PC-3 (cell line): ENCODE data around the gene LYL1. TPM values are rescaled to one million over a fixed set of nuclear protein-coding genes. Genes with fewer than 3 reads are reported as not detected.

Experiments used
- ATAC-seq: fragments of 200-7000 bp; cut with Tn5 transposase; 2 replicates; pipeline ENCODE4 v1.9.1; 2020; ENCODE audit warnings: mild to moderate bottlenecking, moderate library complexity
- BruUV-seq: library from RNA; stranded (reverse); fragments of 400-500 nt; replicated peaks from 2 replicates; lab custom pipeline; 2021; lab: Mats Ljungman, UMichigan
- CTCF ChIA-PET: fragments of 300-600 bp; sonication (Branson Sonifier 250); formaldehyde crosslinking; loops from one replicate; lab custom pipeline; 2022; ENCODE audit warnings: antibody characterized with exemption; lab: Charles Lee
- POLR2A ChIA-PET: fragments of 300-600 bp; sonication (Branson Sonifier 250); formaldehyde crosslinking; loops from one replicate; lab custom pipeline; 2022; ENCODE audit warnings: antibody characterized with exemption; ENCODE audit not compliant: unreplicated experiment; lab: Charles Lee
- DNase-seq: peaks from one replicate; pipeline ENCODE4 v3.0.0-alpha.2; 2015
- H2AFZ ChIP-seq: fragments of 300-600 bp; sonication (generic); 2 replicates; pipeline ENCODE4 v1.6.0; 2016; ENCODE audit warnings: antibody characterized with exemption, low read length
- H3F3A ChIP-seq: fragments of 300-600 bp; sonication (generic); one replicate; pipeline ENCODE4 v1.6.0; 2017; ENCODE audit warnings: antibody characterized with exemption, low read length, control low read depth, mild to moderate bottlenecking; ENCODE audit not compliant: unreplicated experiment
- H3K27ac ChIP-seq: fragments of 300-600 bp; sonication (generic); 2 replicates; pipeline ENCODE4 v1.5.1; 2016; ENCODE audit warnings: mild to moderate bottlenecking, low read length
- H3K27me3 ChIP-seq: fragments of 300-600 bp; sonication (generic); 2 replicates; pipeline ENCODE4 v1.6.1; 2016; ENCODE audit warnings: low read length, mixed read lengths
- H3K36me3 ChIP-seq: fragments of 300-600 bp; sonication (generic); 2 replicates; pipeline ENCODE4 v1.6.1; 2016; ENCODE audit warnings: low read depth, mixed run types, low read length, mixed read lengths
- H3K4me1 ChIP-seq: fragments of 300-600 bp; sonication (generic); 2 replicates; pipeline ENCODE4 v1.5.1; 2016; ENCODE audit warnings: low read length; ENCODE audit not compliant: insufficient read depth
- H3K4me2 ChIP-seq: fragments of 300-600 bp; sonication (generic); 2 replicates; pipeline ENCODE4 v1.6.0; 2016; ENCODE audit warnings: low read length
- H3K4me3 ChIP-seq: fragments of 300-600 bp; sonication (generic); 2 replicates; pipeline ENCODE4 v1.5.1; 2016; ENCODE audit warnings: mild to moderate bottlenecking, low read length, mixed read lengths
- H3K79me2 ChIP-seq: fragments of 300-600 bp; sonication (generic); 2 replicates; pipeline ENCODE4 v1.6.1; 2017; ENCODE audit warnings: low read length, mixed read lengths
- H3K9ac ChIP-seq: fragments of 300-600 bp; sonication (generic); 2 replicates; pipeline ENCODE4 v1.6.0; 2016; ENCODE audit warnings: mild to moderate bottlenecking, low read length
- H3K9me2 ChIP-seq: fragments of 300-600 bp; sonication (generic); replicated peaks from 2 replicates; pipeline ENCODE4 v1.6.1; 2016; ENCODE audit warnings: mixed run types, low read length, mixed read lengths
- H3K9me3 ChIP-seq: fragments of 300-600 bp; sonication (generic); 2 replicates; pipeline ENCODE4 v1.6.1; 2016; ENCODE audit warnings: low read length, mixed read lengths
- H4K20me1 ChIP-seq: fragments of 300-600 bp; sonication (generic); 2 replicates; pipeline ENCODE4 v1.6.1; 2016; ENCODE audit warnings: low read length, mixed read lengths
- EZH2 ChIP-seq: fragments of 300-600 bp; sonication (generic); IDR thresholded peaks from one replicate; pipeline ENCODE4 v1.6.1; 2017; ENCODE audit warnings: antibody characterized with exemption, mild to moderate bottlenecking, low read length; ENCODE audit not compliant: unreplicated experiment
- EZH2phosphoT487 ChIP-seq: fragments of 300-600 bp; sonication (generic); IDR thresholded peaks from 2 replicates; pipeline ENCODE4 v1.6.1; 2018; ENCODE audit warnings: mild to moderate bottlenecking, antibody characterized with exemption, low read length, borderline replicate concordance
- intact Hi-C: fragments of 100-400 bp; cut with micrococcal nuclease; formaldehyde crosslinking; loops from 2 replicates; pipeline ENCODE4 v1.9.0; 2023
- total RNA-seq: library from RNA; depleted of rRNA; stranded (reverse); fragments of >200 nt; gene quantifications from 2 replicates; pipeline ENCODE4 v1.2.3, GENCODE V29; 2014
- TF ChIP-seq, protein P1 (sequence below): fragments of 300-600 bp; sonication (generic); conservative IDR thresholded peaks from 2 replicates; pipeline ENCODE4 v1.5.1; 2017; ENCODE audit warnings: antibody characterized with exemption, low read depth, mild to moderate bottlenecking, low read length

Gene LYL1
- total RNA-seq, 1 experiment from 2014 or later, result 3.3 TPM

DNA sequence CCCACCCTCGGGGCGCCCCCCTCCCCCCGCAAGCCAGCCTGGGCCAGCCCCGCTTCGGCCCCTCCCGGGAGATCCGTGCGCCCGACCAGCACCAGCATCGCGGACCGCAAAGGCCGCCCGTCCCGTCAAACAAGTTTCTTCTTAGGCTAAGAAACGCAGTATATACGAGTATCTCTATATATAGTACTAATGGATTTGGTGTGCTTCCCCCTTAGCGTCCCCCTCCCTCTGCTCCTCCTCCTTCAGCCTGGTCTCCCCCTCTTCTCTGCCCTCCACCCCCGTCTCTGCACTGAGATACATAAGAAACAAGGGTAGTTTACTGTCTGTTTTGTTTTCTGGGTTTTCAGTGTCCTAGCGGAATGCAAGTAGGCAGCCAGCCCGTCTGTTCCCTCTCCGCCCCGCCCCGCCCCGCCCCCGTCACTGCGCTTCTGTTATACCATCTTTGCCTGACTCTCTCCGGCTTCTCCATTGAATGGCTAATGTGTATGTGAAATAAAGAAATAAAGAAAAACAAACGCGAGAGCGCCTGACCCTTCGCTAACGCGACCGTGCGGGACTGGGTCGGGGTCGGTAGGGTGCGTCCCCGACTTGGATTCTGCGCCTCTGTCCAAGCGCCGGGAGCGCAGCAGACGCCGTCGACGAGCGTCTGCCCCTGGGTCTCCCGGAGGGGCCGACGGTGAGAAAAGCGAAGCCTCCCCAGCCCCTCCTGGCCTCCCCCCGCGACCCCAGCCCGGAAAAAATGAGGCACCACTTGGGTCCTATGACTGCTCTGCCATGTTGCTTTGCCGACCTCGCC, 4.2 kb downstream of the LYL1 start:
- Histone ChIP-seq H3K4me3 (no peak overlapping the region), H3K36me3 (no peaks in the 10 kb centered on the region), H2AFZ (no peak overlapping the region), H3K9ac (no peak overlapping the region), H3K4me1 (peaks cover 21% of the 10 kb centered on the region; the same call in 1 of the 2 replicates), H3K27ac (no peak overlapping the region), H4K20me1 (no peaks in the 10 kb centered on the region), H3K4me2 (peak overlapping the region; percentile 37), H3K79me2 (no peaks in the 10 kb centered on the region), H3K9me3 (no peaks in the 10 kb centered on the region), H3K9me2 (no peaks in the 10 kb centered on the region), H3F3A (no peaks in the 10 kb centered on the region), H3K27me3 (no peaks in the 10 kb centered on the region)
- ChIA-PET CTCF (no interaction called here), POLR2A (no interaction called here)
- ATAC-seq (no peak), DNase-seq (peak; percentile 71)
- TF ChIP-seq, protein P1, sequence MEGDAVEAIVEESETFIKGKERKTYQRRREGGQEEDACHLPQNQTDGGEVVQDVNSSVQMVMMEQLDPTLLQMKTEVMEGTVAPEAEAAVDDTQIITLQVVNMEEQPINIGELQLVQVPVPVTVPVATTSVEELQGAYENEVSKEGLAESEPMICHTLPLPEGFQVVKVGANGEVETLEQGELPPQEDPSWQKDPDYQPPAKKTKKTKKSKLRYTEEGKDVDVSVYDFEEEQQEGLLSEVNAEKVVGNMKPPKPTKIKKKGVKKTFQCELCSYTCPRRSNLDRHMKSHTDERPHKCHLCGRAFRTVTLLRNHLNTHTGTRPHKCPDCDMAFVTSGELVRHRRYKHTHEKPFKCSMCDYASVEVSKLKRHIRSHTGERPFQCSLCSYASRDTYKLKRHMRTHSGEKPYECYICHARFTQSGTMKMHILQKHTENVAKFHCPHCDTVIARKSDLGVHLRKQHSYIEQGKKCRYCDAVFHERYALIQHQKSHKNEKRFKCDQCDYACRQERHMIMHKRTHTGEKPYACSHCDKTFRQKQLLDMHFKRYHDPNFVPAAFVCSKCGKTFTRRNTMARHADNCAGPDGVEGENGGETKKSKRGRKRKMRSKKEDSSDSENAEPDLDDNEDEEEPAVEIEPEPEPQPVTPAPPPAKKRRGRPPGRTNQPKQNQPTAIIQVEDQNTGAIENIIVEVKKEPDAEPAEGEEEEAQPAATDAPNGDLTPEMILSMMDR, result no peak
- TF ChIP-seq EZH2 (no peak), EZH2phosphoT487 (no peak)
- intact Hi-C loops, result no loop called here
- no TSS peak for BruUV-seq

DNA sequence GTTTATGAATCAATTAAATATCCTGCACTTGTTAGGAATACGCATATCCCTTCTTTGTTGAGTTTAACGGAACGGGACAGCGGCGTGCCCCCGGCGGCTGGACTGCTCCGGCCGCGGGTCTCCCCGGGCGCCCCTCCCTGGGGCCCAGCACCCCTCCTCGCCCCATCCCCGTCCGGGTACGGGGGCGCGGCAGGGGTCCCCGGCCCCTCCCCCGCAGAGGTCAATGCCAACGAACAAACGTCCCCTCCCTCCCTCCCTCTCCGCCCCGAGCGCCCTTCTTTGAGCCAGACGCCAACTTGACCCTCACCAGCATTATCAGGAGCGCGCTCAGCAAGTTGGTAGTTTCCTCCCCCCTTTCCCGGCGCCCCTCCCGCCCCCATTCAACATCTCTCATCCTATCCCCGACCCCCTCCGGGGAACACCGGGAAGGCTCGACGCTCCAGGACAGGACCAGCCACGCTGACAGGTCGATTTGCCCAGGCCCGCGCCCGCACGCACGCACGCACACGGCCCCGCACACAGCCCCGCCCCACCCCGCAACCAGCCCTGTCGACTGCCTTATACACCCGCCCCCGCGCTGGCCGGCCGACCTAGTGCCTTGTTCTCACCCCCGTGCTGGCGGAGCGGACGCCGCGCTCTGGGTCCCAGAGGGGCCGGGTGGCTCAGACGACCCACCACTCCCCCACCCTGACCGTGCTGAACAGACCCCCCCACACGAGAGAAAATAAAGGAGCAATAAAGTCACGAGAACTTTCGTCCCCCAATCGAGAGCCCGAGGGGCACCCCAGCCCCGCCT, 5.0 kb downstream of the LYL1 start:
- intact Hi-C loops, result no loop called here
- POLR2A ChIA-PET, result no interaction called here
- H3K4me3 ChIP-seq, result peak overlapping the region; percentile 49

More for the DNA sequence above, 5.0 kb downstream of the LYL1 start:
- peaks cover 17% of the 10 kb centered on the region; the same call in 1 of the 2 replicates for H3K4me1 ChIP-seq
- ATAC-seq (no peak), DNase-seq (no peak)
- H3K9me2 ChIP-seq, result no peaks in the 10 kb centered on the region
- H3K27me3 ChIP-seq, result no peaks in the 10 kb centered on the region
- no peak overlapping the region for H3K9ac ChIP-seq
- no peaks in the 10 kb centered on the region for H3K79me2 ChIP-seq
- H2AFZ ChIP-seq, result 0 out of 2 replicates have a peak overlapping the region, but pooled peaks have one; percentile 21
- BruUV-seq, result no TSS peak
- no peaks in the 10 kb centered on the region for H3K9me3 ChIP-seq
- peak overlapping the region; percentile 83 for H3K4me2 ChIP-seq
- CTCF ChIA-PET, result interaction anchor here (1.7 kb wide), 1 partner anchor 120 kb away, joined by 9 read pairs; no protein-coding TSS in a partner anchor
- H3K36me3 ChIP-seq, result no peaks in the 10 kb centered on the region
- H4K20me1 ChIP-seq, result no peaks in the 10 kb centered on the region
- TF ChIP-seq EZH2phosphoT487, result no peak
- TF ChIP-seq, protein P1, result no peak
- no peak for TF ChIP-seq EZH2
- no peaks in the 10 kb centered on the region for H3F3A ChIP-seq
- no peak overlapping the region for H3K27ac ChIP-seq
